Adrenal gland (tissue), 12 donors: ENCODE measurements around the gene ARG2. TPM values are rescaled to one million over a fixed set of nuclear protein-coding genes. Genes with fewer than 3 reads are reported as not detected.

Source experiments
- DNase-seq, 7 donors: peaks; one replicate each; pipeline ENCODE4 v3.0.0-alpha.2; 2019 to 2020
- H3K27ac ChIP-seq, 5 donors: fragments of 200-600 bp; sonication (generic) in 4 of 5; 1 replicate in 3 of 5; 2 replicates in 2 of 5; pipeline versions ENCODE4 v1.5.1 to v1.8.0; 2016 to 2020; ENCODE audit warnings: mild to moderate bottlenecking in 1 of 5
- H3K27me3 ChIP-seq: fragments of 200-600 bp; 2 replicates; pipeline ENCODE4 v1.8.0; 2021
- H3K36me3 ChIP-seq, 2 donors: fragments of 200-600 bp; replicated peaks in 1 of 2; 1 replicate in 1 of 2; 2 replicates in 1 of 2; pipeline versions ENCODE4 v1.5.1 to v1.8.0; 2018 to 2022
- H3K4me1 ChIP-seq, 2 donors: fragments of 200-600 bp; replicated peaks in 1 of 2; 1 replicate in 1 of 2; 2 replicates in 1 of 2; pipeline versions ENCODE4 v1.5.1 to v1.8.0; 2018 to 2021
- H3K4me3 ChIP-seq, 4 donors: fragments of 200-600 bp; sonication (generic) in 3 of 4; one replicate each; pipeline ENCODE4 v1.5.1; 2016 to 2018
- H3K9me3 ChIP-seq, 3 donors: fragments of 200-600 bp; sonication (generic) in 1 of 3; replicated peaks in 1 of 3; 1 replicate in 2 of 3; 2 replicates in 1 of 3; pipeline versions ENCODE4 v1.5.1 to v1.8.0; 2016 to 2021
- POLR2A ChIP-seq, 2 donors: fragments of 450-650 bp; IDR thresholded peaks; one replicate each; pipeline ENCODE4 v1.6.1; 2017; ENCODE audit warnings: antibody characterized with exemption in 2 of 2, mild to moderate bottlenecking in 2 of 2, moderate library complexity in 1 of 2
- WGBS, 4 donors: extraction: QIAGEN DNeasy Blood & Tissue Kit in 2 of 4; methylation state at CpG; one replicate each; pipeline versions ENCODE4 v1.1.5 to v1.1.7; 2013 to 2017; 5-methylcytosine and 5-hydroxymethylcytosine counted together
- intact Hi-C, 2 donors: fragments of 100-400 bp; cut with DNase I; formaldehyde crosslinking; loops; one replicate each; pipeline versions ENCODE4 v1.14.1 to v1.15.0; 2022 to 2023
- polyA plus RNA-seq, 3 donors: library from polyadenylated mRNA; stranded (reverse); fragments of 200-250 nt in 2 of 3; fragments of 350-450 nt in 1 of 3; fragmentation: Illumina TruSeq in 1 of 3; extraction: RNeasy Lipid Tissue Mini Kit (QIAGEN cat#74804) in 1 of 3; gene quantifications; one replicate each; pipeline ENCODE4 v1.2.3, GENCODE V29; 2013 to 2014
- total RNA-seq, 9 donors: library from RNA; depleted of rRNA in 4 of 9; stranded (reverse); fragments of >200 nt in 4 of 9; fragments of 120-200 nt in 1 of 9; fragmentation: NEBNext Ultra II Directional in 1 of 9; extraction: Animal tissue kit (Norgen Biotek cat#: 25700) in 1 of 9; gene quantifications; one replicate each; pipeline versions ENCODE4 v1.1.0 to v1.2.4, GENCODE V29; 2013 to 2023
- TF ChIP-seq, protein P1 (sequence below), 6 experiments: fragments of 450-650 bp in 4 of 6; fragments of 200-600 bp in 2 of 6; sonication (generic) in 1 of 6; IDR thresholded peaks; 1 replicate in 5 of 6; 2 replicates in 1 of 6; pipeline versions ENCODE4 v1.5.1 to v1.8.0; 2016 to 2021; ENCODE audit warnings: antibody characterized with exemption in 6 of 6, mild to moderate bottlenecking in 2 of 6, moderate library complexity in 1 of 6
- donor health status: healthy with polysubstance abuse.
- donor health status: Bipolar disorder and iron deficiency.
- donor health status: DM: yes; HTN: yes; CAD: no.
- donor health status: DM: no; HTN: no; CAD: no.
- donor health status: DM: no; HTN: no; CAD: no.
- donor health status: DM: yes; HTN: yes; CAD: no.

ARG2 gene
- total and polyA plus RNA-seq, 12 donors, result 2.5 to 45.4 (median 4.5) TPM

DNA sequence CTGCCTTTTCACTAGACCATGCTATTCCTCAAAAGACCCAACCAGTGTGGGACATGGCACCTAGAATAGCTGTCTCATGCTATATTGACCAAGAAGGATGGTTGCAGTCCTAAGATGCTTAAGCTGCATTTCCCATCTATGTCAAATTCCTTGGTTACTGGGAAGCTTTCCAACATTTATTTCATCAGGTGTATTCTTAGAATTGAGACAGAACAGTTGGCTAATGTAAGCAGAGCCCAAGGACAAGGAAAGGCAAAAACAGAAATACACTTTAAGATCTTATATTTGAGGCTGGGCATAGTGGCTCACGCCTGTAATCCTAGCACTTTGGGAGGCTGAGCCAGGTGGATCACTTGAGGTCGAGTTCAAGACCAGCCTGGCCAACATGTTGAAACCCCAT lies 24.7 kb downstream of the ARG2 start:
- TF ChIP-seq POLR2A (IDR thresholded peaks at IDR 0.05), result no peak
- TF ChIP-seq, protein P1, sequence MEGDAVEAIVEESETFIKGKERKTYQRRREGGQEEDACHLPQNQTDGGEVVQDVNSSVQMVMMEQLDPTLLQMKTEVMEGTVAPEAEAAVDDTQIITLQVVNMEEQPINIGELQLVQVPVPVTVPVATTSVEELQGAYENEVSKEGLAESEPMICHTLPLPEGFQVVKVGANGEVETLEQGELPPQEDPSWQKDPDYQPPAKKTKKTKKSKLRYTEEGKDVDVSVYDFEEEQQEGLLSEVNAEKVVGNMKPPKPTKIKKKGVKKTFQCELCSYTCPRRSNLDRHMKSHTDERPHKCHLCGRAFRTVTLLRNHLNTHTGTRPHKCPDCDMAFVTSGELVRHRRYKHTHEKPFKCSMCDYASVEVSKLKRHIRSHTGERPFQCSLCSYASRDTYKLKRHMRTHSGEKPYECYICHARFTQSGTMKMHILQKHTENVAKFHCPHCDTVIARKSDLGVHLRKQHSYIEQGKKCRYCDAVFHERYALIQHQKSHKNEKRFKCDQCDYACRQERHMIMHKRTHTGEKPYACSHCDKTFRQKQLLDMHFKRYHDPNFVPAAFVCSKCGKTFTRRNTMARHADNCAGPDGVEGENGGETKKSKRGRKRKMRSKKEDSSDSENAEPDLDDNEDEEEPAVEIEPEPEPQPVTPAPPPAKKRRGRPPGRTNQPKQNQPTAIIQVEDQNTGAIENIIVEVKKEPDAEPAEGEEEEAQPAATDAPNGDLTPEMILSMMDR (IDR thresholded peaks at IDR 0.05), result no peak
- H3K9me3 ChIP-seq, result no peaks in the 10 kb centered on the region
- WGBS, 4 donors, result 89 to 99% (median 95%) methylated on average over 2 of the region's 2 CpGs
- no peak overlapping the region for H3K27ac ChIP-seq
- no peak for DNase-seq
- H3K4me3 ChIP-seq, result no peak overlapping the region
- no peaks in the 10 kb centered on the region for H3K27me3 ChIP-seq
- peaks cover 0 to 34% of the 10 kb centered on the region in 2 donors for H3K36me3 ChIP-seq
- intact Hi-C loops, result no loop called here
- H3K4me1 ChIP-seq, result peaks cover 0 to 7% of the 10 kb centered on the region in 2 donors

DNA sequence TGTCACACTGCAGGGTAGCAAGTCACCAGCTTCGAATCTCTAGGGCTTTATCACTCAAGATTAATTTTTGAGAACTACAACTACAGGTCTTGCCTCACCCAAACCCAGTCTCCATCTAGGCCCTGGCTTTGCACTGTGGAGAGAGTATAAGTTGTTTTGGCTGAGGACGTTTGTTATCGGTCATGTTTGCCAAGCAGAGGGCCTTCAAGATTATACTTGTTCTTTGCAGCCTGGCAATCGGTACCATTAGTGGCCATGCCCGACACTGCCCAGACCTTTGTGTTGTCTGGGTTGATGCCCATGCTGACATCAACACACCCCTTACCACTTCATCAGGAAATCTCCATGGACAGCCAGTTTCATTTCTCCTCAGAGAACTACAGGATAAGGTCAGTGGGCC lies 25.7 kb downstream of the ARG2 start:
- Histone ChIP-seq H3K4me3 (no peak overlapping the region), H3K36me3 (peaks cover 0 to 44% of the 10 kb centered on the region in 2 donors), H3K27ac (no peak overlapping the region), H3K9me3 (no peaks in the 10 kb centered on the region), H3K27me3 (no peaks in the 10 kb centered on the region), H3K4me1 (peaks cover 0 to 7% of the 10 kb centered on the region in 2 donors)
- TF ChIP-seq, protein P1 (IDR thresholded peaks at IDR 0.05), result no peak
- no peak for TF ChIP-seq POLR2A (IDR thresholded peaks at IDR 0.05)
- no peak for DNase-seq
- intact Hi-C loops, result no loop called here
- WGBS, 4 donors, result 88 to 92% (median 90%) methylated on average over 5 of the region's 5 CpGs

DNA sequence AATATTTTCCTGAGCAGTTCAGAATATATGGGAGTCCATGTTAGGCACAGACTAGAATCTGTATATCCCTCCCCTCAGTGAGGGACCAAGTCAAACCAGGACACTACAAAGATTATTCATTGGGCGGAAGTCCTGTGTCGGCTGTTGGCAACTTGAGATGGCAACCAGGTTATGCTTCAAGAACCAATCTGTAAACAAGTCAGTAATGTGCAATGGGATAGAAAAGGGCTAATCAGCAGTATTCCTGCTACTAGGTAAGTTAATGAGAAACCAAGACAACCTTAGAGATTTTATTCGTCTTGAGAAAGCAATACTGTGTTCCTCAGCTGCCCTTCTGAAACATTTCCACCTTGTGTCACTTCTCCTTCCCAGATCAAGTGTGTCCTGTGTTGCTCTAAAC lies 26.4 kb downstream of the ARG2 start:
- intact Hi-C loops, result no loop called here

DNA sequence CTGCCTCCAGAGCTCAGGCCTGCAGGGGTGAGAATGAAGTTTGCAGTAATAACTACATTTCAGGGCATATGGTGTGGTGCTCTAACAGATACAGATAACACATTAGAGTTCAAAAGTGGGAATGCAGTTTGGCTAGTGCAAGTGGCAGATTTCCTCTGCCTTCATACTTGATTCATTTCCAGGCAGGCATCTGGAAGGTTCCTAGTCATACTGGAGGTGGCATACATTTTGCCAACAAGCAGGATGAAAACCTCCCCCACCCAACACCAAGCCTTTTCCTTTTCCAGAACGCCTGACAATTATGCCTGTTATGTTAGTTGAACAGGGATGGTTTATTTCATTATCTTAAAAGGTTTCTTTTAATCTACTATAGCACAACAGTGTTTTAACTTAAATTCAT lies 30.4 kb downstream of the ARG2 start:
- intact Hi-C loops, result no loop called here
- no peak for DNase-seq
- Histone ChIP-seq H3K4me1 (peaks cover 0 to 7% of the 10 kb centered on the region in 2 donors), H3K36me3 (peaks cover 0 to 90% of the 10 kb centered on the region in 2 donors), H3K4me3 (no peak overlapping the region), H3K9me3 (no peaks in the 10 kb centered on the region), H3K27ac (no peak overlapping the region), H3K27me3 (no peaks in the 10 kb centered on the region)
- 80 to 97% (median 86%) methylated on average over 1 of the region's 1 CpG for WGBS, 4 donors
- TF ChIP-seq POLR2A (IDR thresholded peaks at IDR 0.05), result no peak
- TF ChIP-seq, protein P1 (IDR thresholded peaks at IDR 0.05), result no peak

More for the DNA sequence above, 26.4 kb downstream of the ARG2 start:
- peaks cover 0 to 7% of the 10 kb centered on the region in 2 donors for H3K4me1 ChIP-seq
- no peak overlapping the region for H3K27ac ChIP-seq
- no peak overlapping the region for H3K4me3 ChIP-seq
- H3K9me3 ChIP-seq, result no peaks in the 10 kb centered on the region
- 91 to 97% (median 93%) methylated on average over 3 of the region's 3 CpGs for whole genome bisulfite sequencing, 4 donors
- no peaks in the 10 kb centered on the region for H3K27me3 ChIP-seq
- peaks cover 0 to 52% of the 10 kb centered on the region in 2 donors for H3K36me3 ChIP-seq
- TF ChIP-seq, protein P1 (IDR thresholded peaks at IDR 0.05), result no peak
- no peak for TF ChIP-seq POLR2A (IDR thresholded peaks at IDR 0.05)
- DNase-seq, result no peak
